Measurements from ENCODE around the gene EXOG. TPM values are rescaled to one million over a fixed set of nuclear protein-coding genes. Genes with fewer than 3 reads are reported as not detected.

Gene EXOG
- total RNA-seq, 2 donors from 2014 or later: 6.9 to 7.3 TPM

DNA sequence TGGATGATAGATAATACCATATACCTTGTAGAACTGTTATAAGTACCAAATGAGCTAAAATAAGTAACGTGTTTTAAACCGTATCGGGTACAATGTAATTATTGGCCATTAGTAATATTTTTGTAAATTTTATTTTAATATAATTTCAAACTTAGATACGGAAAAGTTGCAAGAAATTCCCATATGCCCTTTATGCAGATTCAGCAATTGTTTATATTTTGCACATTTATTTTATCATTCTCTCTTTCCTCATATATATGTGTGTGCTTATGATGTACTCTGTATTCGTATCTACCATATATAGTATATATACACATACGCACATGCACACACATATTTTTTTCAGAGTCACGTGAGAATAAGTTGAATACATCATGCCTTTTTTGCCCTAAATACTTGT is 38.5 kb downstream of the EXOG start:
- DNase-seq: no peak
- ATAC-seq: no peak
- intact Hi-C loops (cut with DNase I, micrococcal nuclease): no loop called here

GRCh38 chr3:38536671-38537070 is 40.5 kb downstream of the EXOG start:
- ATAC-seq (no peak), DNase-seq (no peak)
- intact Hi-C loops (cut with DNase I, micrococcal nuclease): no loop called here

DNA sequence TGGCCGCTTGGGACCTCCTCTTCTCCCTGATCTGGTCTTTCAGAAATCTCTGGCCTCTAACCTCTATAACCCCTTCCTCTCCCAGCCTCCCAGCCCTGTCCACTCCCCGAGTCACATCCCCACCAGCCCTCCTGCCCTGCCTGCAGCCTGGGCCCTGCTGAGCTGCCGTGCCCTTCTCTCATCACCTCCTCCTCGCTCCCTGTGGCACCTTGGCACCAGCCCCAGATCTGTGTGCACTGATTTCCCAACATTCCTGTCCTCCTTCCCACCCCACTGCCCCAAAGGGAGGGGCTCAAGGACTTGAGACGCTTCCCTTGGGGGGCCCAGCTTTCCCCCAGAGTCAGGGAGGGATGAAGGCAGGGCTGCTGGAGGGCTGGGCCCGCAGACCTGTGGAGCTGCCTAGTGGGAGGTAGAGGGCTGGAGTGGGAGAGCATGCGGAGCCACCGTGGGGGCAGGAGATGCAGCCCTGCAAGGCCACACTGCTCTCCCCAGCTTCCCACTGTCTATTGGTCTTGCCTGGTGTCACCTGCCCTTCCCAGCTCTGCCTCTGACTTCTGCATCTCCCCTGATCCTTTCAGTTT is 42.7 kb downstream of the EXOG start:
- intact Hi-C loops (cut with DNase I, micrococcal nuclease): no loop called here
- ATAC-seq: no peak

GRCh38 chr3:38541806-38542205 is 45.7 kb downstream of the EXOG start:
- intact Hi-C loops (cut with DNase I, micrococcal nuclease): no loop called here
- ATAC-seq: no peak
- no peak for DNase-seq

More for the DNA sequence above, 42.7 kb downstream of the EXOG start:
- DNase-seq: no peak

DNA sequence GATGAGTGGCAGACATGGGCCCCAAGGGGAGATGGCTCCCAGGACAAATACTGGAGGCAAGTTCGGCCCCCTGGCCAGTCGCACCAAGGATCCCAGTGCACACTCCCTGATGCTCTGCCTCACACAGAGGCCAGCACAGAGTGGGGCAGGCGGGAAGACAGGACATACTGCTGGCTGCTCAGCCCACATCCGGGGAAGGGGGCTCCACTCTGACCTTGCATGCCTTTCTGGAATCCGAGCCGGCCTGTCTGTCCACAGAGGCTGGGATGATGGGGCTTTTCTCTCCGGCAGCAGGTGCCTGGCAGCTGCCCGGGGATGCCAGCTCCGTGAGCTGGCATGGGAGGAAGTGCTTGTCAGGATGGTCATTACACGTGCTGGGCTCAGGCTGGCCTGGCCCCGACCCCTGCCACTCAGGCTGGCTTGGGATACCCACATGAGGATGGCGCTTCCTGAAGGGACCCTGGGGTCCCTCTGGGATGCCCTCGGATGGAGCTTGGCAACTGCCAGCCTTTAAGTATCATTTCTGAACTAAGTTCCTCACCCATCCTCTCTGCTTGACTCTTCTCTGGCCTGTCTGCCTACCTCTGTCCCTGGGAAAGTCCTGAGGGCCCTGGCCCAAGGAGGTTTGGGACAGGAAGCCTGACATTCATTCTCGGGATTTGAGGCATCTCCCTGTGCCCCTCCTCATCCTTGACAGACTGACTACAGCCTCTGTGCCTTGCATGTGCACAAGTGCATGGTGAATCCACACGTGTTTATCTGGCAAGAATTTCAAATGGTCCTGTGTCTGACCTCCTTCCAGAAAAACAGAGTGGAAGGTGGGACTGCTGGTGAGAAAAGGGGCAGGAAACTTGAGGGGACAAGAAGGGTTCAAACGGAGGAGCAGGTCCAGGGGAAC is 46.5 kb downstream of the EXOG start:
- no peak for DNase-seq
- ATAC-seq: no peak
- intact Hi-C loops (cut with DNase I, micrococcal nuclease): no loop called here

DNA sequence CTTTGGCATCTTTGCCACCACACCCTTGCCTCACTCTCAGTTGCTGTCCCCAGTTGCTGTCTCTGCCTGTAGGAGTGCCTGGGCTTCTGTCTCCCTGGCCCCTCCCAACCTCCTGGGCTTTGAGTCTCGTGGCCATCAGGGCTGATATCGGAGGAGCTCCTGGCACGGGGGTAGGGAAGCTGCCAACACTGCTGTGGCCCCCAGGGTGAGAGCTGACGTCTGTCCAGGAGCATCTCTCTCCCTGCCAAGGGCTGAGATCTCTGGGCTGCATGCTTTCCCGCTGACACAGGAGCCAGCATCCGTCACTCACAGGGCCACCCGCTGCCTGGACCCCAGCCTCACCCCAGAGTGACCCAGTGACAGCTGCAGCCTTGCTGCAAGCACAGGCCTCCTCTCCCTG is 47.4 kb downstream of the EXOG start:
- no peak for DNase-seq
- ATAC-seq: peak; percentile 39
- intact Hi-C loops (cut with DNase I, micrococcal nuclease): no loop called here

GRCh38 chr3:38544926-38545325 is 48.8 kb downstream of the EXOG start:
- DNase-seq (no peak), ATAC-seq (no peak)

GRCh38 chr3:38545550-38545949 is 49.4 kb downstream of the EXOG start:
- ATAC-seq (no peak), DNase-seq (no peak)
- intact Hi-C loops (cut with DNase I, micrococcal nuclease): no loop called here

More at GRCh38 chr3:38544926-38545325, 48.8 kb downstream of the EXOG start:
- intact Hi-C loops (cut with DNase I, micrococcal nuclease): no loop called here

GRCh38 chr3:38545983-38546382 is 49.8 kb downstream of the EXOG start:
- DNase-seq (no peak), ATAC-seq (no peak)
- intact Hi-C loops (cut with DNase I, micrococcal nuclease): no loop called here

DNA sequence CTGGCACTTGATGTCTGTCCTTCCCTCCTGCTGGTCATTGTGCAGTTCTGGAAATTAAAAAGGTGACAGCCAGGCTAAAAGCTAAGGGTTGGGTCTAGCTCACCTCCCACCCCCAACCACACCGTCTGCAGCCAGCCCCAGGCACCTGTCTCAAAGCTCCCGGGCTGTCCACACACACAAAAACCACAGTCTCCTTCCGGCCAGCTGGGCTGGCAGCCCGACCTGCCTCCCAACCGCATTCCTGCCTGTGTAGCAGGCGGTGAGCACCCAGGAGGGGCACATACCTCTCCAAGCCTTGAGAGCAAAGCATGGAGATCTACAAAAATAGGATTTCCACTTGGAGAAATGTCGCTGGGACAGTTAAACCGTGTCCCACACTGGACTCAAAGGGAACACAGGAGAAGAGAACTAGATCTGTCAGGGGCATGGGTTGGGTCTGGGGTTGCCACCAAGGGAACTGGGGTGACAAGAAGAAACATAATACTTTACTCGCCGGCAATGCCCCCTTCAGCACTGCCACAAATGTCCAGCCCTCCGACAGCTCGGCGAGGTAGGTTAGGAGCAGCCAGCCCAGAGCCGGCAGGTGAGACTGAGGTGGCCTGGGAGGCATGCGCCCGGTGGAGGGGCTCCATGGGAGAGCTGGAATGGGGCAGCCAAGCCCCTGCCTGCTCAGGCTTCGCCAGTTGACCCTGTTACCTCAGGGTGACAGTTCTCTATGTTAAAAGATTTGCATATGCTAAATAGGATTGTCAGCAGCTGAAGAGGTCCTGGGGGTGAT is 52.2 kb downstream of the EXOG start:
- no peak for ATAC-seq
- intact Hi-C loops (cut with DNase I, micrococcal nuclease): no loop called here
- no peak for DNase-seq

DNA sequence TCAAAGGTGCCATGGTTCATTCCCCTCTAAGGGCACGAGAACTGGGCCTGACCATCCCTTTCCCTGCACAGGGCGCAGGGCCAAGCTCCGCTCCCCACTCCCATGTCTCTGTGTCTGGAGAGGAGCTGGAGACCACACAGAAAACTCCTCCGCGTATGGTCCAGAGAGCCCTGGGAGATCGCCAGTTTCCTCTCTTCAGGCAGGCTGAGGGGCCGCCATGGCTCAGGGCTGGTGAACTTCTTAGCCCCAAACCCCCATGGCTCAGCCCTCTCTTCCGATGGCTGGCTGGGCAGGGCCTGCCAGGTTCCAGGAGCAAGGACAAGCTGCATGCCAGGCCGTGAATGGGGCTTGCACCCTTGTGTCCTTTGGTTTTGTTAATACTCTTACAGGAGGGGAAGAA is 52.9 kb downstream of the EXOG start:
- ATAC-seq: no peak
- intact Hi-C loops (cut with DNase I, micrococcal nuclease): no loop called here
- no peak for DNase-seq

GRCh38 chr3:38549486-38549885 is 53.3 kb downstream of the EXOG start:
- intact Hi-C loops (cut with DNase I, micrococcal nuclease): no loop called here
- ATAC-seq (no peak), DNase-seq (peak in 1 of 2 donors; percentile 7)

GRCh38 chr3:38549957-38550840 is 54.1 kb downstream of the EXOG start:
- no peak for ATAC-seq
- peak in 1 of 2 donors; percentile 10 for DNase-seq
- intact Hi-C loops (cut with DNase I, micrococcal nuclease): no loop called here

- ATAC-seq: no peak
- peak in 1 of 2 donors; percentile 5 for DNase-seq
- intact Hi-C loops (cut with DNase I, micrococcal nuclease): no loop called here
Measured at GRCh38 chr3:38551026-38551832, 55.1 kb downstream of the EXOG start.

- intact Hi-C loops (cut with DNase I, micrococcal nuclease): no loop called here
- no peak for DNase-seq
Measured at GRCh38 chr3:38552364-38552763, 56.2 kb downstream of the EXOG start.

GRCh38 chr3:38553071-38553470 is 56.9 kb downstream of the EXOG start:
- DNase-seq (no peak), ATAC-seq (no peak)
- intact Hi-C loops (cut with DNase I, micrococcal nuclease): no loop called here

More at GRCh38 chr3:38552364-38552763, 56.2 kb downstream of the EXOG start:
- no peak for ATAC-seq

DNA sequence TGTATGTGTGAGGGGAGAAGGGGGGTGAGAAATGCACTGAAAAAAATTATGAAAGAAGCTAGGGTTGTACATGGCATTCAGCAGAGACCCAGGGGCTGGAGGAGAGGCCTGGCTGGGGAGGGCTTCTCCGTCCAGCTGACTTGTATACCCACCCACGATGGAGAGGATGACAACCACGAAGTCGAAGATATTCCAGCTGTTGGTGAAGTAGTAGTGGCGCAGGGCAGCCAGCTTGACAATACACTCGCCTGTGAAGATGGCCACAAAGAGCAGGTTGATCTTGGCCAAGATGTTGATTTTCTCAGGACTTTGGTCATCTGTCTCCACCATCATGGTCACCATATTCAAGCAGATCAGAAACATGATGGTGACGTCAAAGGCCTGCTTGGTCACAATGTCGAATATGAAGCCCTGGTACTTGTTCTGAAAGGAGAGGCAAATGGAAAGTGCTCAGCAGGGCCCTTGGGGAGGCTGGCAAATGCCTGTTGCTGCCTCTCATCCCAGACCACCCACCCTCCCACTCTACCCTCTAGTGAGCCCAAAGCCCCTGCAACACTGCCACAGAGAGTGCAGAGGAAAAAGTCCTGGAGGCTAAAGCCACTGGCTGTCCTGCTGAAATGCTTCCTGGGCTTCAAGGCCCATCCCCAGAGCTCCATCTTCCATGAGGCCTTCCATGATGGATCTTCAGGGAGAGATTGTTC is 58.1 kb downstream of the EXOG start:
- intact Hi-C loops (cut with DNase I, micrococcal nuclease): no loop called here
- ATAC-seq: no peak
- DNase-seq: peak in 1 of 2 donors; percentile 3

Data from left colon (tissue), 2 donors.